GM23338 (cell line): Measurements from ENCODE around the gene RPTOR. TPM values are rescaled to one million over a fixed set of nuclear protein-coding genes. Genes with fewer than 3 reads are reported as not detected.

Source experiments
- ATAC-seq: fragments of 200-7000 bp; cut with Tn5 transposase; 3 replicates; pipeline ENCODE4 v1.9.1; 2020
- DNase-seq: peaks from one replicate; pipeline ENCODE4 v3.0.0-alpha.2; 2015; ENCODE audit warnings: low spot score
- H2AFZ ChIP-seq: fragments of 200-600 bp; sonication (generic); 2 replicates; pipeline ENCODE4 v1.8.0; 2016; ENCODE audit warnings: antibody characterized with exemption, mild to moderate bottlenecking, moderate library complexity
- H3F3A ChIP-seq: fragments of 200-600 bp; sonication (generic); replicated peaks from 2 replicates; pipeline ENCODE4 v1.8.0; 2017; ENCODE audit warnings: antibody characterized with exemption, mixed run types, low read depth
- H3K27ac ChIP-seq: fragments of 200-600 bp; sonication (generic); 2 replicates; pipeline ENCODE4 v1.6.1; 2016; ENCODE audit warnings: low read depth
- H3K27me3 ChIP-seq: fragments of 200-600 bp; sonication (generic); 2 replicates; pipeline ENCODE4 v1.8.0; 2016; ENCODE audit warnings: mild to moderate bottlenecking, mixed run types, moderate library complexity; ENCODE audit not compliant: insufficient read depth
- H3K36me3 ChIP-seq: fragments of 200-600 bp; sonication (generic); 2 replicates; pipeline ENCODE4 v1.8.0; 2016; ENCODE audit warnings: mild to moderate bottlenecking; ENCODE audit not compliant: insufficient read depth
- H3K4me1 ChIP-seq: fragments of 200-600 bp; sonication (generic); 2 replicates; pipeline ENCODE4 v1.8.0; 2016; ENCODE audit warnings: mild to moderate bottlenecking, moderate library complexity; ENCODE audit not compliant: insufficient read depth
- H3K4me2 ChIP-seq: fragments of 200-600 bp; sonication (generic); 2 replicates; pipeline ENCODE4 v1.7.1; 2017; ENCODE audit warnings: mixed run types
- H3K4me3 ChIP-seq: fragments of 200-600 bp; sonication (generic); 2 replicates; pipeline ENCODE4 v1.6.1; 2016; ENCODE audit warnings: mixed run types
- H3K79me2 ChIP-seq: fragments of 200-600 bp; sonication (generic); replicated peaks from 2 replicates; pipeline ENCODE4 v1.8.0; 2017; ENCODE audit warnings: mild to moderate bottlenecking; ENCODE audit not compliant: insufficient read depth
- H3K9me2 ChIP-seq: fragments of 200-600 bp; sonication (generic); 2 replicates; pipeline ENCODE4 v1.8.0; 2017; ENCODE audit not compliant: insufficient read depth
- H4K20me1 ChIP-seq: fragments of 200-600 bp; sonication (generic); replicated peaks from 2 replicates; pipeline ENCODE4 v1.8.0; 2017; ENCODE audit warnings: mild to moderate bottlenecking; ENCODE audit not compliant: insufficient read depth
- H3K27ac Mint-ChIP-seq: 2 replicates; pipeline ENCODE4 v1.8.0; 2020; ENCODE audit warnings: inconsistent platforms, mild to moderate bottlenecking, moderate library complexity, mixed read lengths
- H3K27me3 Mint-ChIP-seq: 3 replicates; pipeline ENCODE4 v1.8.0; 2022; ENCODE audit warnings: low read depth, mild to moderate bottlenecking, moderate library complexity, mixed read lengths, inconsistent platforms; ENCODE audit not compliant: insufficient read depth, poor library complexity
- H3K36me3 Mint-ChIP-seq: 3 replicates; pipeline ENCODE4 v1.8.0; 2021; ENCODE audit warnings: low read depth, mild to moderate bottlenecking, inconsistent platforms, moderate library complexity, mixed read lengths
- H3K4me1 Mint-ChIP-seq: 3 replicates; pipeline ENCODE4 v1.8.0; 2020; ENCODE audit warnings: mild to moderate bottlenecking, inconsistent platforms, mixed read lengths
- H3K4me3 Mint-ChIP-seq: 3 replicates; pipeline ENCODE4 v1.8.0; 2021; ENCODE audit warnings: moderate library complexity, mild to moderate bottlenecking, inconsistent platforms, mixed read lengths
- H3K9me3 Mint-ChIP-seq: 3 replicates; pipeline ENCODE4 v1.8.0; 2020; ENCODE audit warnings: moderate library complexity, mild to moderate bottlenecking, inconsistent platforms, mixed read lengths
- CREB1 ChIP-seq: fragments of 250-450 bp; sonication (Bioruptor Pico); IDR thresholded peaks from 2 replicates; pipeline ENCODE4 v1.5.0; 2020; ENCODE audit warnings: low read depth, mild to moderate bottlenecking, moderate library complexity
- ETS1 ChIP-seq: IDR thresholded peaks from 2 replicates; pipeline ENCODE4 v1.6.1; 2016; ENCODE audit warnings: antibody characterized with exemption
- EZH2 ChIP-seq: fragments of 200-600 bp; sonication (generic); IDR thresholded peaks from one replicate; pipeline ENCODE4 v1.8.0; 2017; ENCODE audit warnings: antibody characterized with exemption, mild to moderate bottlenecking, low read depth; ENCODE audit not compliant: unreplicated experiment
- EZH2phosphoT487 ChIP-seq: fragments of 200-600 bp; sonication (generic); IDR thresholded peaks from one replicate; pipeline ENCODE4 v1.8.1; 2018; ENCODE audit warnings: antibody characterized with exemption; ENCODE audit not compliant: unreplicated experiment
- JUNB ChIP-seq: IDR thresholded peaks from one replicate; pipeline ENCODE4 v1.6.1; 2016; ENCODE audit warnings: antibody characterized with exemption; ENCODE audit not compliant: unreplicated experiment
- NANOG ChIP-seq: IDR thresholded peaks from 2 replicates; pipeline ENCODE4 v1.6.1; 2016; ENCODE audit warnings: antibody characterized with exemption, borderline replicate concordance
- POLR2AphosphoS5 ChIP-seq: IDR thresholded peaks from 2 replicates; pipeline ENCODE4 v1.6.1; 2016; ENCODE audit warnings: antibody characterized with exemption, low read depth
- STAT1 ChIP-seq: IDR thresholded peaks from one replicate; pipeline ENCODE4 v1.6.1; 2016; ENCODE audit warnings: antibody characterized with exemption; ENCODE audit not compliant: unreplicated experiment
- ZNF114 ChIP-seq: fragments of 250-450 bp; sonication (Bioruptor Pico); IDR thresholded peaks from 2 replicates; pipeline ENCODE4 v1.5.0; 2020; ENCODE audit warnings: mild to moderate bottlenecking, moderate library complexity
- ZNF331 ChIP-seq: fragments of 250-450 bp; sonication (Bioruptor Pico); IDR thresholded peaks from 2 replicates; pipeline ENCODE4 v1.5.0; 2020; ENCODE audit warnings: low read depth, mild to moderate bottlenecking, moderate library complexity
- polyA plus RNA-seq: library from polyadenylated mRNA; unstranded; fragments of >200 nt; fragmentation: Nextera tagmentation; extraction: Ambion mirVana; gene quantifications from 2 replicates; pipeline ENCODE4 v1.2.1, GENCODE V29; 2016
- total RNA-seq: library from RNA; depleted of rRNA; stranded (reverse); fragments of >200 nt; shearing (Covaris generic); gene quantifications from 2 replicates; pipeline ENCODE4 v1.2.3, GENCODE V29; 2014
- TF ChIP-seq, protein P1 (sequence below): IDR thresholded peaks from one replicate; pipeline ENCODE4 v1.6.1; 2018; ENCODE audit warnings: antibody characterized with exemption; ENCODE audit not compliant: unreplicated experiment
- TF ChIP-seq, protein P2 (sequence below), 2 experiments: fragments of 200-600 bp in 1 of 2; sonication (generic) in 1 of 2; conservative IDR thresholded peaks; 2 replicates each; pipeline versions ENCODE4 v1.5.1 to v1.6.1; 2016 to 2017; ENCODE audit warnings: antibody characterized with exemption in 2 of 2, low read depth in 2 of 2, mild to moderate bottlenecking in 2 of 2, moderate library complexity in 1 of 2

The RPTOR gene
- total and polyA plus RNA-seq, 2 experiments from 2014 or later: 9.5 to 38.0 TPM

- no peak overlapping the region for H2AFZ ChIP-seq
- H3F3A ChIP-seq: no peaks in the 10 kb centered on the region
- Mint-ChIP-seq H3K9me3 (no peaks in the 10 kb centered on the region), H3K4me1 (peaks cover 26% of the 10 kb centered on the region), H3K36me3 (peaks cover 4% of the 10 kb centered on the region; the same call in 1 of the 3 replicates), H3K4me3 (no peak overlapping the region), H3K27ac (no peak overlapping the region), H3K27me3 (peaks cover 16% of the 10 kb centered on the region)
- no peak for ATAC-seq
- no peaks in the 10 kb centered on the region for H3K36me3 ChIP-seq
- no peak overlapping the region for H3K27ac ChIP-seq
- no peaks in the 10 kb centered on the region for H3K4me1 ChIP-seq
- no peak overlapping the region for H3K4me3 ChIP-seq
- TF ChIP-seq CREB1 (no peak), ZNF331 (no peak), STAT1 (no peak)
- no peaks in the 10 kb centered on the region for H3K9me2 ChIP-seq
- H3K79me2 ChIP-seq: peaks cover 44% of the 10 kb centered on the region
- no peak for DNase-seq
- H3K27me3 ChIP-seq: no peaks in the 10 kb centered on the region
- H3K4me2 ChIP-seq: no peak overlapping the region
- H4K20me1 ChIP-seq: 0 out of 2 replicates have a peak, but pooled peaks cover 6% of the 10 kb centered on the region
Observed at GRCh38 chr17:80727409-80727755, 182.7 kb downstream of the RPTOR start.

DNA sequence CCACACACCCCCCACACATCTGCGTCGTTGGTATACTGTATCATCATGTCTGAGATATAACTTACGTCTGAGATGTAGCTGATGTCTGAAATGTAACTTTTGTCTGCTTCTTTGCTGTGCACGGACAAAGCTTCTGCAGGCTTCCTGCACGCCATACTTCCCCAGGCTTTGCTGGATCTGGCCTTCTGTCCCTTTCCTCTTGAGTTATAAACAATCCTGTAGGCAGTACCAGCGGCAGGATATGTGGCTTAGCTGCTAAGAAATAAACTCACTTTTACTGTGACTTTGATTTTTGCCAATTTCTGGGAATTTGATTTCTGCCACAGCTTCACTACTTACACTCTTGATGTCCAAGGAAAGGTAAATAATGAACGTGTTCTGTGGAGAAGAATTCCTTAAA lies 184.4 kb downstream of the RPTOR start:
- DNase-seq: no peak
- TF ChIP-seq CREB1: no peak
- H3K4me3 Mint-ChIP-seq: no peak overlapping the region
- H3K27me3 Mint-ChIP-seq: peaks cover 12% of the 10 kb centered on the region
- Histone ChIP-seq H3K79me2 (peaks cover 27% of the 10 kb centered on the region), H3K4me2 (no peak overlapping the region), H3K27ac (no peak overlapping the region), H2AFZ (no peak overlapping the region), H4K20me1 (peaks cover 6% of the 10 kb centered on the region; the same call in 1 of the 2 replicates), H3K36me3 (no peaks in the 10 kb centered on the region), H3K27me3 (no peaks in the 10 kb centered on the region), H3K4me3 (no peak overlapping the region), H3K4me1 (no peaks in the 10 kb centered on the region), H3F3A (no peaks in the 10 kb centered on the region), H3K9me2 (no peaks in the 10 kb centered on the region)
- no peaks in the 10 kb centered on the region for H3K9me3 Mint-ChIP-seq
- H3K36me3 Mint-ChIP-seq: peaks cover 4% of the 10 kb centered on the region; the same call in 1 of the 3 replicates
- no peak for ATAC-seq
- H3K4me1 Mint-ChIP-seq: peaks cover 27% of the 10 kb centered on the region
- no peak overlapping the region for H3K27ac Mint-ChIP-seq

- no peak for TF ChIP-seq CREB1
- TF ChIP-seq NANOG: no peak
- TF ChIP-seq, protein P1, sequence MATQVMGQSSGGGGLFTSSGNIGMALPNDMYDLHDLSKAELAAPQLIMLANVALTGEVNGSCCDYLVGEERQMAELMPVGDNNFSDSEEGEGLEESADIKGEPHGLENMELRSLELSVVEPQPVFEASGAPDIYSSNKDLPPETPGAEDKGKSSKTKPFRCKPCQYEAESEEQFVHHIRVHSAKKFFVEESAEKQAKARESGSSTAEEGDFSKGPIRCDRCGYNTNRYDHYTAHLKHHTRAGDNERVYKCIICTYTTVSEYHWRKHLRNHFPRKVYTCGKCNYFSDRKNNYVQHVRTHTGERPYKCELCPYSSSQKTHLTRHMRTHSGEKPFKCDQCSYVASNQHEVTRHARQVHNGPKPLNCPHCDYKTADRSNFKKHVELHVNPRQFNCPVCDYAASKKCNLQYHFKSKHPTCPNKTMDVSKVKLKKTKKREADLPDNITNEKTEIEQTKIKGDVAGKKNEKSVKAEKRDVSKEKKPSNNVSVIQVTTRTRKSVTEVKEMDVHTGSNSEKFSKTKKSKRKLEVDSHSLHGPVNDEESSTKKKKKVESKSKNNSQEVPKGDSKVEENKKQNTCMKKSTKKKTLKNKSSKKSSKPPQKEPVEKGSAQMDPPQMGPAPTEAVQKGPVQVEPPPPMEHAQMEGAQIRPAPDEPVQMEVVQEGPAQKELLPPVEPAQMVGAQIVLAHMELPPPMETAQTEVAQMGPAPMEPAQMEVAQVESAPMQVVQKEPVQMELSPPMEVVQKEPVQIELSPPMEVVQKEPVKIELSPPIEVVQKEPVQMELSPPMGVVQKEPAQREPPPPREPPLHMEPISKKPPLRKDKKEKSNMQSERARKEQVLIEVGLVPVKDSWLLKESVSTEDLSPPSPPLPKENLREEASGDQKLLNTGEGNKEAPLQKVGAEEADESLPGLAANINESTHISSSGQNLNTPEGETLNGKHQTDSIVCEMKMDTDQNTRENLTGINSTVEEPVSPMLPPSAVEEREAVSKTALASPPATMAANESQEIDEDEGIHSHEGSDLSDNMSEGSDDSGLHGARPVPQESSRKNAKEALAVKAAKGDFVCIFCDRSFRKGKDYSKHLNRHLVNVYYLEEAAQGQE: no peak
- TF ChIP-seq EZH2: no peak
- no peak for TF ChIP-seq ZNF114 (CRISPR knock-in tag)
- TF ChIP-seq, protein P2, sequence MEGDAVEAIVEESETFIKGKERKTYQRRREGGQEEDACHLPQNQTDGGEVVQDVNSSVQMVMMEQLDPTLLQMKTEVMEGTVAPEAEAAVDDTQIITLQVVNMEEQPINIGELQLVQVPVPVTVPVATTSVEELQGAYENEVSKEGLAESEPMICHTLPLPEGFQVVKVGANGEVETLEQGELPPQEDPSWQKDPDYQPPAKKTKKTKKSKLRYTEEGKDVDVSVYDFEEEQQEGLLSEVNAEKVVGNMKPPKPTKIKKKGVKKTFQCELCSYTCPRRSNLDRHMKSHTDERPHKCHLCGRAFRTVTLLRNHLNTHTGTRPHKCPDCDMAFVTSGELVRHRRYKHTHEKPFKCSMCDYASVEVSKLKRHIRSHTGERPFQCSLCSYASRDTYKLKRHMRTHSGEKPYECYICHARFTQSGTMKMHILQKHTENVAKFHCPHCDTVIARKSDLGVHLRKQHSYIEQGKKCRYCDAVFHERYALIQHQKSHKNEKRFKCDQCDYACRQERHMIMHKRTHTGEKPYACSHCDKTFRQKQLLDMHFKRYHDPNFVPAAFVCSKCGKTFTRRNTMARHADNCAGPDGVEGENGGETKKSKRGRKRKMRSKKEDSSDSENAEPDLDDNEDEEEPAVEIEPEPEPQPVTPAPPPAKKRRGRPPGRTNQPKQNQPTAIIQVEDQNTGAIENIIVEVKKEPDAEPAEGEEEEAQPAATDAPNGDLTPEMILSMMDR (conservative IDR thresholded peaks at IDR 0.05; ENCODE audit: low read depth in 2 of 2): no peak
- TF ChIP-seq POLR2AphosphoS5: no peak
- no peak for TF ChIP-seq JUNB
- TF ChIP-seq ZNF331: no peak
- TF ChIP-seq ETS1: no peak
- no peak for TF ChIP-seq EZH2phosphoT487
- H3K4me3 Mint-ChIP-seq: no peak overlapping the region
- Histone ChIP-seq H3F3A (no peaks in the 10 kb centered on the region), H3K36me3 (no peaks in the 10 kb centered on the region), H3K9me2 (no peaks in the 10 kb centered on the region), H4K20me1 (peaks cover 6% of the 10 kb centered on the region; the same call in 1 of the 2 replicates), H3K27ac (no peak overlapping the region), H3K27me3 (no peaks in the 10 kb centered on the region), H2AFZ (no peak overlapping the region), H3K4me1 (no peaks in the 10 kb centered on the region), H3K79me2 (peaks cover 24% of the 10 kb centered on the region), H3K4me3 (no peak overlapping the region), H3K4me2 (no peak overlapping the region)
- no peaks in the 10 kb centered on the region for H3K9me3 Mint-ChIP-seq
- H3K4me1 Mint-ChIP-seq: peaks cover 29% of the 10 kb centered on the region
- no peak for DNase-seq
- H3K27ac Mint-ChIP-seq: 0 out of 2 replicates have a peak overlapping the region, but pooled peaks have one; percentile 0
- ATAC-seq: no peak
- H3K36me3 Mint-ChIP-seq: peaks cover 4% of the 10 kb centered on the region; the same call in 1 of the 3 replicates
- peaks cover 12% of the 10 kb centered on the region for H3K27me3 Mint-ChIP-seq
Observed at GRCh38 chr17:80729761-80730160, 185.1 kb downstream of the RPTOR start.
